Activated CD4-positive, alpha-beta T cell treated with anti-CD3 and anti-CD28 coated beads, Interleukin-2, amount 10 ng/mL, durations not matched to agents 24 days and 14 days (primary cell): ENCODE data around the gene CFAP45. TPM values are rescaled to one million over a fixed set of nuclear protein-coding genes. Genes with fewer than 3 reads are reported as not detected.
"Not testable (repeated sequence)": the region's sequence is repeated elsewhere in the genome, so short reads cannot be mapped to it uniquely, and the experiment has no call there.

Source experiments
- DNase-seq: peaks from one replicate; pipeline ENCODE4 v3.0.0; 2022
- H3K27ac Mint-ChIP-seq: one replicate; pipeline ENCODE4 v1.8.0; 2022; ENCODE audit warnings: mild to moderate bottlenecking, mixed read lengths
- H3K27me3 Mint-ChIP-seq: one replicate; pipeline ENCODE4 v1.8.0; 2022; ENCODE audit warnings: mixed read lengths
- H3K36me3 Mint-ChIP-seq: one replicate; pipeline ENCODE4 v1.8.0; 2022; ENCODE audit warnings: low read depth, mild to moderate bottlenecking, mixed read lengths
- H3K4me1 Mint-ChIP-seq: one replicate; pipeline ENCODE4 v1.8.0; 2021; ENCODE audit warnings: mixed read lengths
- H3K4me3 Mint-ChIP-seq: one replicate; pipeline ENCODE4 v1.8.0; 2022; ENCODE audit warnings: mild to moderate bottlenecking, moderate library complexity, mixed read lengths
- H3K9me3 Mint-ChIP-seq: one replicate; pipeline ENCODE4 v1.8.0; 2021; ENCODE audit warnings: mixed read lengths
- intact Hi-C: fragments of 100-400 bp; cut with micrococcal nuclease; formaldehyde crosslinking; loops from one replicate; pipeline ENCODE4 v1.15.1; 2023
- total RNA-seq: library from RNA; stranded (reverse); gene quantifications from 2 replicates; pipeline ENCODE4 v1.2.3, GENCODE V29; 2022

CFAP45 gene
- total RNA-seq, 1 donor from 2014 or later, result 1.5 TPM

DNA sequence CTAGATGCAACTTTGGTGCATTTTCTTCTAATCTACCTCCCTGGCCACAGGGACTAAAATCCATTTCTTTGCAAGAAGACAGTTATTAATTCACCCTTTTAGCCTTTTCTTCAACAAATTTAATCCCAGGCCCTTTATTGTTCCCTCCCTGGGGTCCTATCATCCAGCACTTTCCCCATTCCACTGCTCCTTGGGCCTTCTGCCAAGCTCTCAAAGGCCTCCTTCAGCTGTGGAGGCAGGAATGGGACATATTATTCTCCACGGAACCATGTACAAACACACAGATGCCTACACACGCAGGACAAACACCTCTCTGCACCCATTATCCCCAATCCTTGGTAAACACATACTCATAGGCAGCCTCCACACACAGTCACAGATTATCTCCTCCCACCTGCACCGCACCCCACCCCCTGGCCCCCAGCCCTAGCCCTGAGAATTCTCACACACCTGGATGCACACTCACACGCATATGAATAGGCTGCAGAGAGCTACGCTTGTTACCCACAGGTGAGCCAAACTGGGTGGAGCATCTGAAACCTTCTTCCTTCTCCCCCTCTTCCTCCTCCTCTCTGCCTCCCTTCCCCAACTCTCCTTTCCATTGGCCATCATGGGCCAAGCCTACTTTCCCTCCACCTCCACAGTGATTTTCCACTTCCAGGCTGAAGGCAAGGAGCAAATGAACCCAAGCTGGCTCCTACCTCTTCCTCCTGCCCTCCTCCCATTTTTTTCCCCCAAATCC is 13.7 kb upstream of the CFAP45 start:
- no peaks in the 10 kb centered on the region for H3K9me3 Mint-ChIP-seq

DNA sequence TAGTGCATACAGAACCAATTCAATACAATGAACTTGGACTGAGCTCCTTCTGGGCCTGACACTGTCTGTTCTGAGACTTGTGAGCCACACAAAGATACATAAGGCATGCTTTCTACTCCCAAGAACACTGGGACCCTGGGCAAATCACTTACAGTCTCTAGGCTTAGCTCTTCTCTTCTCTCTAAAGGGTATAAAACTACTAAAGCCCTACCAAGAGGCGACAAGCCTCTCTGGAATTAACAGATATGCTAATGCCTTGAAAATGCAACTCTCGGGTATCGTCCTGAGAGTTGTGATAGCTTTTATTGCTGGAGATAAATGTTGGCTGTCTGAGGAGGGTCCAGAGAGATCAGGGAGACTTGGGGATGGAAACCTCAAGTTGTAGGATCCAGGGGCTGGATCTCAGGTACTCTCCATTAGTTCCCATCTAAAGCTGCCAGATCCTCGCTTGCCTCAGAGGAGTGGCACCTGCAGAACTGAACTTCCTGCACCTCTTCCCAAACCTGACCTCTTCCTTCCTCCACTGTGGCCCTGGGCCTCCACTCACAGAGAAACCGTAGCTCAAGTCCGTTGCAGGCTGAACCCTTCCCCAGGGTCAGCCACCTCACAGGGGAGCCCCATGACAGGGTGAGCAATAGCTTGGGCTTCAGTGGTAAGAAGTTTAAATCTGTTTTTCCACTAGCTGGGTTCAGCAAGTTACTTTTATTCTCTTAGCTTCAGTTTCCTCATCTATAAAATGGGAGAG is 11.5 kb upstream of the CFAP45 start:
- peak; percentile 75 for DNase-seq
- intact Hi-C loops, result no loop called here
- H3K9me3 Mint-ChIP-seq, result no peaks in the 10 kb centered on the region
- H3K36me3 Mint-ChIP-seq, result peaks cover 20% of the 10 kb centered on the region
- peak overlapping the region; percentile 89 for H3K27ac Mint-ChIP-seq
- peaks cover 55% of the 10 kb centered on the region for H3K4me1 Mint-ChIP-seq
- H3K27me3 Mint-ChIP-seq, result no peaks in the 10 kb centered on the region
- H3K4me3 Mint-ChIP-seq, result peak overlapping the region; percentile 67

More for the DNA sequence above, 13.7 kb upstream of the CFAP45 start:
- Mint-ChIP-seq H3K4me3 (no peak overlapping the region), H3K4me1 (peaks cover 62% of the 10 kb centered on the region), H3K27me3 (no peaks in the 10 kb centered on the region), H3K36me3 (peaks cover 36% of the 10 kb centered on the region), H3K27ac (peak overlapping the region; percentile 89)
- DNase-seq, result no peak
- intact Hi-C loops, result no loop called here

DNA sequence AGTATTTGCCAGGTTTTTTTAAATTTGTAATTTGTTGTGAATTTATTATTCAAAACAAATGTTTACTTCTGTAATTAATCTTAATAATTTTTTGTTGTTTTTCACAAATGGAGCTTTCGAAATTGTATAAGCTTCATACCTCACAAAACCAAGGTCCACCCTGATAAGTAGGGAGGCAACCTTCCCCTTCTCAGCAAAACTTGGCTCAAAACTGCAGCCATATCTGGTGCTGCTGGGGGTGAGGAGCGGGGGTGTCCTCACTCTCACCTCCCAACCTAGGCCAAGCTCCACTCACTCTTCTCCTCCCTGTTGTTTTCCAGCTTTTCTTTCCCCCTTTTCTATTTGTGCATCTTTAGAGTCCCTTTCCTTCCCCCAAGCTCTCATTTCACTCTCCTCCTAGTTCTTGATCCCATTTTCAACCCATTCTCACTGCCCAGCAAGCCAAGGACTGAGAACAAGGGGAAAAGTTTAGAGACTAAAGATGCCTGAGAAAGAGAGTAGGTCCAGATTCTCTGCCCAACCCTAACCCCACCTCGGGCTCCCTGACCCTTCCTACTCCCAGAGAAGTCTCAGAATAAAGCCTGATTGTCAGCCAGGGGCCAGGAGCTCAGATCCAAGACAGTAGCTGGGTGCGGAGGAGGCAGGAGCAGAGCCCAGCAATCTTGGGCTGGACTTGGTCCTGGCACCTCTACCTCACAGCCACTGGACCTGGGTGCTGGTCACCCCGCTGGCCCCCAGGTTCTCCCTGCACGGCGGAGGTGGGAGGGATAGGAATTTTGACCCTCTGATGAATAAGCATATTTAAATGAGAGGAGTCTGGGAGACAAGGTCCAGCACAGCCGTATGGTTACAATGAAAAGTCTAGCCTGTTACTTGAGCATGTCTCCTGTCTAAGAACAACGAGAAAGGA is 8.3 kb upstream of the CFAP45 start:
- intact Hi-C loops, result no loop called here
- Mint-ChIP-seq H3K27ac (no peak overlapping the region), H3K4me3 (no peak overlapping the region)

DNA sequence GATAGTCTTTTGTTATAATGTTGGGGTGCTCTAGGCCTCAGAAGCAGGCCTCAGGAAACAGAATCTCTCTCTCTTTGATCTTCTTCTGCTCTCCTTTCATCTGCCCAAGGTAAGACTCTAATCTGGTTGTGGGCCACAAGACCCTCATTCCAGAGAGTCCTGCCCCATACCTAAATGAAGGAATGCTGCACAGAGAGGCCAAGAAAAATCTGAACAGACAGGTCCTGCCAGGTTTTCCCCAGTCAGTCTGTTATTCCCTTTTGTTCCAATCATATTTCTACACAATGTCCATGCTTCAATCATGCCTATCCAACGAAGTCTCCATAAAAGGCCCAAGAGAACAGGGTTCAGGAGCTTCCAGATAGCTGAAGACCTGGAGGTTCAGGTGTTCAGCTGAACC is 7.0 kb upstream of the CFAP45 start:
- H3K9me3 Mint-ChIP-seq, result no peaks in the 10 kb centered on the region
- peaks cover 3% of the 10 kb centered on the region for H3K36me3 Mint-ChIP-seq
- no peak overlapping the region for H3K4me3 Mint-ChIP-seq
- H3K27ac Mint-ChIP-seq, result no peak overlapping the region
- no peaks in the 10 kb centered on the region for H3K27me3 Mint-ChIP-seq
- DNase-seq, result no peak
- H3K4me1 Mint-ChIP-seq, result peaks cover 33% of the 10 kb centered on the region
- intact Hi-C loops, result no loop called here

More for the DNA sequence above, 8.3 kb upstream of the CFAP45 start:
- peaks cover 3% of the 10 kb centered on the region for H3K36me3 Mint-ChIP-seq
- no peaks in the 10 kb centered on the region for H3K27me3 Mint-ChIP-seq
- H3K9me3 Mint-ChIP-seq, result no peaks in the 10 kb centered on the region
- peaks cover 39% of the 10 kb centered on the region for H3K4me1 Mint-ChIP-seq
- no peak for DNase-seq

DNA sequence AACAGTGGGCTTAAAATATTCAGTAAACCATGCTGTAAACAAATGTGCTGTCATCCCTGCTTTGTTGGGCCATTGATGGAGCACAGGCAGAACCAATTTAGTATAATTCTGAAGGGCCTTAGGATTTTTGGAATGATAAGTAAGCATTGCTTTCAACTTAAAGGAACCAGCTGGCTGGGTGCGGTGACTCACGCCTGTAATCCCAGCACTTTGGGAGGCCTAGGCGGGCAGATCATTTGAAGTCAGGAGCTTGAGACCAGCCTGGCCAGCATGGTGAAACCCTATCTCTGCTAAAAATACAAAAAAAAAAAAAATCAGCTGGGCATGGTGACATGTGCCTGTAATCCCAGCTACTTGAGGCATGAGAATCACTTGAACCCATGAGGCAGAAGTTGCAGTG is 4.1 kb upstream of the CFAP45 start:
- DNase-seq, H3K9me3 Mint-ChIP-seq, H3K27me3 Mint-ChIP-seq, H3K4me3 Mint-ChIP-seq, H3K27ac Mint-ChIP-seq, H3K4me1 Mint-ChIP-seq, intact Hi-C loops, H3K36me3 Mint-ChIP-seq: not testable (repeated sequence)

DNA sequence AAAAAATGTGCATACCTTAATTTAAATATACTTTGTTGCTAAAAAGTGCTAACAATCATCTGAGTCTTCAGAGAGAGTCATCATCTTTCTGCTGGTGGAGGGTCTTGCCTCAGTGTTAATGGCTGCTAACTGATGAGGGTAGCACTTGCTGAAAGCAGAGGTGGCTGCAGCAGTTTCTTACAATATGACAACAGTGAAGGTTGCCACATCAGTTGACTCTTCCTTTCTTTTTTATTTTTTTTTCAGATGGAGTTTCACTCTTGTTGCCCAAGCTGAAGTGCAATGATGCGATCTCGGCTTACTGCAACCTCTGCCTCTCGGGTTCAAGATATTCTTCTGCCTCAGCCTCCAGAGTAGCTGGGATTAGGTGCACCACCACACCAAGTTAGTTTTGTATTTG is 2.6 kb upstream of the CFAP45 start:
- H3K27ac Mint-ChIP-seq, result no peak overlapping the region
- no peaks in the 10 kb centered on the region for H3K9me3 Mint-ChIP-seq
- no peak overlapping the region for H3K4me3 Mint-ChIP-seq
- DNase-seq, result no peak
- H3K4me1 Mint-ChIP-seq, result peaks cover 4% of the 10 kb centered on the region
- H3K36me3 Mint-ChIP-seq, result peaks cover 3% of the 10 kb centered on the region
- intact Hi-C loops, result no loop called here
- peaks cover 3% of the 10 kb centered on the region for H3K27me3 Mint-ChIP-seq

DNA sequence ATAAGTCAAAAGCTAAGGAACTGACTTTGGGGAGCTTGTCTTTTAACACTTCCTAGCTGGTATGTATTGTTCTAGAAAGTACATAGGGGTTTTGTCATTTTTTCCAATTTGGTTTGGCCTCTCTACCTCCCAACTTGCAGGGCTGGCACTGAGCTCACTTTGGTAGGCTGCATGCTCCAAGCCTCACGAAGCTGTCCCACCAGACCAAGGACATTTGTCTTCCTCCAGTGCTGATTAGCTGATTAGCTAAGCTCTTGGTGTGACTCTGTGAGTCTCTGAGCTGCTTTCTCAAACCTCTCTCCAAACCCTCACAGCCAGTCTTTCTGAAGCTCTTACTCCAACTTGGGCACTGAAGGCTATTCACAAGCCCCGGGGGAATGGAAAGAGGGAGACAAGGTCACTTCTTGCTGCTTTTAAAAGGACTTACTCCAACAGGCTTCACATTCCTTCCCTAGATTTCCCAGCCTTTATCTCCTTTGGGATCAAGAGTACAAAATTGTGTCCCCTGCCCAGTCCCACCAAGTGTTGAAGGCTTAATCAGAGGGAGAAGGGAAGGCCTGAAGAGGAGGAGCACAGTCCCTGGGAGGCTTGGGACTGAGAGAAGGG is 893 bp upstream of the CFAP45 start:
- intact Hi-C loops, result no loop called here
- Mint-ChIP-seq H3K4me1 (peaks cover 4% of the 10 kb centered on the region), H3K36me3 (peaks cover 3% of the 10 kb centered on the region), H3K4me3 (no peak overlapping the region), H3K9me3 (no peaks in the 10 kb centered on the region), H3K27me3 (peaks cover 14% of the 10 kb centered on the region), H3K27ac (no peak overlapping the region)
- DNase-seq, result no peak

DNA sequence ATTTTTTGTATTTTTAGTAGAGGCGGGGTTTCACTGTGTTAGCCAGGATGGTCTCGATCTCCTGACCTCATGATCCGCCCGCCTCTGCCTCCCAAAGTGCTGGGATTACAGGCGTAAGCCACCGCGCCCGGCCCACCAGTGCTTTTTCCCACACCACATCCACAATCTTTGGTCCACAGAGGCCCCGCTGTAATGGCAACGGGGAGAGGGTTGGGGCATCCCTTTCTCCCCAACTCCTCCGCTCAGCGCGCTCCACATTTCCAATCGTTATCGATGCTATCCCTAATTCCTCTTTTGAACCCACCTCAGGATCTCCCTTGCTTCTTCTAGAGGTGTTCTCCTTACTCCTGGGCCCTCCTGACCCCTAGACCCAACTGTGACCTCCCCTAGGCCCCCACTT is 331 bp downstream of the CFAP45 start:
- H3K36me3 Mint-ChIP-seq, DNase-seq, H3K9me3 Mint-ChIP-seq, H3K4me3 Mint-ChIP-seq, H3K4me1 Mint-ChIP-seq, intact Hi-C loops: not testable (repeated sequence)
- H3K27me3 Mint-ChIP-seq, result peaks cover 23% of the 10 kb centered on the region
- peak overlapping the region; percentile 38 for H3K27ac Mint-ChIP-seq

DNA sequence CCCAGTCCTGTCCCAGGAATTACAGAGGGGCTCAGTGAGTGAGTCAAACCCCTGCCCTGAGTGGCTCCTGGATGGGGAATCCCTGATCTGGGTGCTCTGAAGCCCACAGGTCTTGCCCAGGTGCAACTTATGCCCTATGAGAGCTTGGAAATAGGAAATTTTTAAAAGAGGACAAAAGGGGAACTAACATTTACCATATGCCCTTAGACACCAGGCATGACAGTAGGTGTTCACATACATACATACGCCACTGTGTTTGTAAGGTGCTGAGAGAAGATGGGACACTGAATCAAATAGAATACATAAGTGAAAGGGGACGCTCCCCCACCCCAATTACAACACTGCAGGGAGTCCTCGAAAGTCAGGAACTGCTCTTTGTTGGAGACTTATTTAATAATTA is 1.4 kb downstream of the CFAP45 start:
- Mint-ChIP-seq H3K36me3 (no peaks in the 10 kb centered on the region), H3K4me1 (peaks cover 4% of the 10 kb centered on the region), H3K27me3 (peaks cover 27% of the 10 kb centered on the region), H3K9me3 (no peaks in the 10 kb centered on the region), H3K4me3 (no peak overlapping the region), H3K27ac (no peak overlapping the region)
- no peak for DNase-seq
- intact Hi-C loops, result no loop called here

DNA sequence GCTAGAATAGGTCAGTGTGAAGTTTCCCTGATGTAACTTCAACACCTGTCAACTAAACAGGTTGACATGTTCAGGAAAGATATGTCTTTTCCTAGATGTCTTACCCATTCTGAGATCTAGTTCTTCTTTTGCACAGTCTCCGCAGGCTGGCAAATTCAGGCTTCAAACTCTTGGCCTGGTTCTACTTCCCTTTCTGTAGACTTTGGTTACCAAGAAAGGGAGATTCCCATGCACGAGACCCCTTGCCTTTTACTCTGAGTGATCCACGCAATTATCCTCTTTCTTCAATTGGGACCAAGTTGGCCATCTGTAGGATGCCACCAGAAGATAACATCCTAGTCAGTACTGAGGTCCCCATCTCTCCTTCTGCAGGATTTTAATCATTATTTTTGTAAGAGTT is 2.0 kb downstream of the CFAP45 start:
- DNase-seq, result no peak
- peaks cover 4% of the 10 kb centered on the region for H3K4me1 Mint-ChIP-seq
- H3K27me3 Mint-ChIP-seq, result peaks cover 30% of the 10 kb centered on the region
- no peak overlapping the region for H3K27ac Mint-ChIP-seq
- H3K9me3 Mint-ChIP-seq, result no peaks in the 10 kb centered on the region
- intact Hi-C loops, result no loop called here
- no peak overlapping the region for H3K4me3 Mint-ChIP-seq
- no peaks in the 10 kb centered on the region for H3K36me3 Mint-ChIP-seq

DNA sequence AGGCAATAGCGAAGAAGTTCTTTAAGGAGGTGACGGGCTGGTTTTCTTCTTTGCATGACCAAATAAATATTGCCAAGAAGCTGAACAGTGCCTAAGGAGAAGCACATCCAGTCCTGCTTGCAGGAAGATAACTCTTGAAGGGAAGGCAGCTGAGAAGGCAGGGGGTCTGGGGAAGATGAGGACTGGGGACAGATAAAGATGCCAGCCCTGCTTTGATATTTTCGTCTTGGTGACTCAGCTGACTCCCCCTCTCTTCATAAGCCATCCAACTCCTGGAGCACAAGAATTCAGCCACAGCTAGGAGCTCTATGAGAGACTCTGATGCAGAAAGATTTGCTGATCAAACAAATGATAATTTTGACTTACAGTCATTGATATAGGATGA is 3.4 kb downstream of the CFAP45 start:
- Mint-ChIP-seq H3K4me3 (no peak overlapping the region), H3K27ac (no peak overlapping the region), H3K4me1 (peaks cover 6% of the 10 kb centered on the region), H3K36me3 (no peaks in the 10 kb centered on the region), H3K9me3 (no peaks in the 10 kb centered on the region), H3K27me3 (peaks cover 32% of the 10 kb centered on the region)
- DNase-seq, result no peak
- intact Hi-C loops, result no loop called here

DNA sequence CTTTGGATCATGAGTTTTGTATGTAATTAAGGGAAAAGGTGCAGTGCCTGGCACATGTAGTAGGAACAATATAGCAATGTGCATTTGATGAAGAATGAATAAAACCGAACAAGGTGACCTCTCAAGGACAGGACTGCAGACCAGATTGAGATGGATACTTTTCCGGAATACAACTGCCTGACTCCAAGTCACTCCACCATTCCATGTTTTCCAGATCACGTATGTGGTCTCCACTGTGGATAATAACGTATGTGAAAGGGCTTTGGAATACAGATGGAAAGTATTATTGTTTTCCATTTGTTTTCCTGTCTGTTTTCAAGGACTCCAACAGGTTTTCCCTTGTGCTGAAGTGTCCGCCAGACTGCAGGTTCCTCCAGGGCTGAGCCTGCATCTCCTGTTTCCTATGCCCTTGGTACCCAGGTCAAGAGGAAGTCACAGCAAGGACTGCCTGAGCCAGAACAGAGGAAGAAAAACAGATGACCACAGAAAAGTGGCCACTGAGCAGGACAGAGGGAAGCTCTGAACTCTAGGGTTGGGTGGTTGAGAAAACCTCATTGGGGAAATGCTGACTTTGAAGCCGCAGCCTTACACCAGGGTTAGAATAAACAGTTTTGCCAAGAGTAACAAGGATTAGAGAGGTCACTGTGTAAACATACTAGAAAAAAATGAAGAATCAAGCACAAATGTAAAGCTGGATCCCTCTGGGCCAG is 4.0 kb downstream of the CFAP45 start:
- H3K4me1 Mint-ChIP-seq, result peaks cover 8% of the 10 kb centered on the region
- H3K4me3 Mint-ChIP-seq, result no peak overlapping the region
- DNase-seq, result no peak
- H3K27ac Mint-ChIP-seq, result no peak overlapping the region
- intact Hi-C loops, result no loop called here
- H3K27me3 Mint-ChIP-seq, result peaks cover 34% of the 10 kb centered on the region
- H3K9me3 Mint-ChIP-seq, result no peaks in the 10 kb centered on the region
- no peaks in the 10 kb centered on the region for H3K36me3 Mint-ChIP-seq

DNA sequence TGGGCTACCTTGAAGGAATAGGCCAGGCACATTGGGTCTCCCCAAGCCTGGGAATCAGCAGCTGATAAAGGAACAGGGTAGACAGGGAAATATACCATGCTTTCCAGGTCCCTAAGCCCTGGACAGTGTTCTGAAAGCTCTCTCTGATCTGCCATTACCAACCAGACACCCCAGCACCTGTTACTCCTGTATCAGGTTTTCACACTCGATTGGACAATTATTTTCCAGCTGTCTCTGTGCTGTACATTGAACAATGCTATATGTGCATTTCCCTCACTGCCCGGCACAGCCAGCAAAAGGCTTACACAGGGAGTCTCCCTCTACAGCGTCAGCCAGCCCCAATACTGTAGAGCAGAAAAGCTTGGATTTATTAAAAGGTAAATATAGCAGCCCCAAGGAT is 4.7 kb downstream of the CFAP45 start:
- Mint-ChIP-seq H3K4me1 (peaks cover 9% of the 10 kb centered on the region), H3K27ac (no peak overlapping the region), H3K36me3 (no peaks in the 10 kb centered on the region), H3K9me3 (no peaks in the 10 kb centered on the region), H3K4me3 (no peak overlapping the region), H3K27me3 (peaks cover 34% of the 10 kb centered on the region)
- no peak for DNase-seq
- intact Hi-C loops, result no loop called here
